Measurements from ENCODE around the gene ZNF385D.

DNA sequence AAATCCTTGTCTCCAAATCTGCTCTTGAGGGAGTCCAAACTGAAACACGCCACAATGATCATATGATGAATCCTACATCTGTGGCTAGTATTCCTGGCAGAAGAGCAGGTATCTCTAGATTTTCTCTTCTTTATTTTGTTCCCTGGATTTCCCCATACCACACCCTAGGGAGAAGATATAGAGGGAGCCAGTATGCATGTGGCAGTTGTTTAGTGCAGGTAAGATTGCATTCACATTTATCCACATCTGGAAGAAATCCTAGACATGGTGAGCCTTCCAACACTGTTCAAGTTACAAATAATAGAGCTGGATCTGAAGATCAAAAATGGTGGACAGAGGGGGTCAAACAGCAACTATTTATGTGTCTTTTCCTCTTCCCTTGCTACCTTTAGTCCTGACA, 316.7 kb downstream of the ZNF385D start:
- TF ChIP-seq ZBTB21 (CRISPR knock-in tag; IDR thresholded peaks at IDR 0.05; ENCODE audit: borderline replicate concordance) (no peak), USF1 (CRISPR knock-in tag; IDR thresholded peaks at IDR 0.05) (no peak), SMAD3 (CRISPR knock-in tag; IDR thresholded peaks at IDR 0.05; ENCODE audit: borderline replicate concordance) (no peak)
- TF ChIP-seq, protein P1, sequence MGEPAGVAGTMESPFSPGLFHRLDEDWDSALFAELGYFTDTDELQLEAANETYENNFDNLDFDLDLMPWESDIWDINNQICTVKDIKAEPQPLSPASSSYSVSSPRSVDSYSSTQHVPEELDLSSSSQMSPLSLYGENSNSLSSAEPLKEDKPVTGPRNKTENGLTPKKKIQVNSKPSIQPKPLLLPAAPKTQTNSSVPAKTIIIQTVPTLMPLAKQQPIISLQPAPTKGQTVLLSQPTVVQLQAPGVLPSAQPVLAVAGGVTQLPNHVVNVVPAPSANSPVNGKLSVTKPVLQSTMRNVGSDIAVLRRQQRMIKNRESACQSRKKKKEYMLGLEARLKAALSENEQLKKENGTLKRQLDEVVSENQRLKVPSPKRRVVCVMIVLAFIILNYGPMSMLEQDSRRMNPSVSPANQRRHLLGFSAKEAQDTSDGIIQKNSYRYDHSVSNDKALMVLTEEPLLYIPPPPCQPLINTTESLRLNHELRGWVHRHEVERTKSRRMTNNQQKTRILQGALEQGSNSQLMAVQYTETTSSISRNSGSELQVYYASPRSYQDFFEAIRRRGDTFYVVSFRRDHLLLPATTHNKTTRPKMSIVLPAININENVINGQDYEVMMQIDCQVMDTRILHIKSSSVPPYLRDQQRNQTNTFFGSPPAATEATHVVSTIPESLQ (CRISPR knock-in tag; IDR thresholded peaks at IDR 0.05), result no peak
